Erythroblast (primary cell): Measurements from ENCODE around the gene FILIP1.

Experiments used
- GATA1 ChIP-seq: IDR thresholded peaks from 2 replicates; pipeline ENCODE4 v1.6.1; 2011; ENCODE audit warnings: low read depth, mild to moderate bottlenecking, control low read depth, low read length, moderate library complexity
- POLR2A ChIP-seq: IDR thresholded peaks from 2 replicates; pipeline ENCODE4 v1.6.1; 2011; ENCODE audit warnings: mild to moderate bottlenecking, low read length

- TF ChIP-seq POLR2A = no peak
- no peak for TF ChIP-seq GATA1
Observed at GRCh38 chr6:75290136-75290945, 203.3 kb downstream of the FILIP1 start.
